Caco-2 (cell line): ENCODE measurements around the gene WDFY4. TPM values are rescaled to one million over a fixed set of nuclear protein-coding genes. Genes with fewer than 3 reads are reported as not detected.

Experiments used
- BruUV-seq: library from RNA; stranded (reverse); fragments of 400-500 nt; replicated peaks from 2 replicates; lab custom pipeline; 2021; lab: Mats Ljungman, UMichigan
- CTCF ChIA-PET: fragments of 300-600 bp; sonication (Branson Sonifier 250); formaldehyde crosslinking; loops from one replicate; lab custom pipeline; 2022; ENCODE audit warnings: antibody characterized with exemption; lab: Charles Lee
- POLR2A ChIA-PET: fragments of 300-600 bp; sonication (Branson Sonifier 250); formaldehyde crosslinking; loops from one replicate; lab custom pipeline; 2022; ENCODE audit warnings: antibody characterized with exemption; lab: Charles Lee
- DNase-seq, 2 experiments: peaks; one replicate each; pipeline versions ENCODE4 v3.0.0 to v3.0.0-alpha.2; 2020 to 2022
- H3K27me3 ChIP-seq: replicated peaks from 2 replicates; pipeline ENCODE4 v1.6.0; 2011; ENCODE audit warnings: low read length; ENCODE audit not compliant: control insufficient read depth, insufficient read depth
- H3K36me3 ChIP-seq: 2 replicates; pipeline ENCODE4 v1.5.1; 2011; ENCODE audit warnings: low read length; ENCODE audit not compliant: control insufficient read depth, insufficient read depth
- H3K4me1 ChIP-seq: fragments of 250-450 bp; sonication (Bioruptor Pico); 2 replicates; pipeline ENCODE4 v1.5.1; 2020; ENCODE audit warnings: mild to moderate bottlenecking
- H3K4me3 ChIP-seq: 2 replicates; pipeline ENCODE4 v1.5.1; 2011; ENCODE audit warnings: low read depth, mild to moderate bottlenecking, control low read depth, low read length
- H3K9me3 ChIP-seq: fragments of 250-450 bp; sonication (Bioruptor Pico); 2 replicates; pipeline ENCODE4 v1.5.1; 2020; ENCODE audit warnings: mild to moderate bottlenecking, moderate library complexity
- H3K27ac Mint-ChIP-seq: one replicate; pipeline ENCODE4 v1.8.0; 2022; ENCODE audit warnings: mixed read lengths; ENCODE audit not compliant: unreplicated experiment
- H3K27me3 Mint-ChIP-seq: one replicate; pipeline ENCODE4 v1.8.0; 2022; ENCODE audit warnings: mixed read lengths; ENCODE audit not compliant: insufficient read depth, unreplicated experiment
- H3K36me3 Mint-ChIP-seq: one replicate; pipeline ENCODE4 v1.8.0; 2022; ENCODE audit warnings: mild to moderate bottlenecking, mixed read lengths; ENCODE audit not compliant: insufficient read depth, unreplicated experiment
- H3K4me1 Mint-ChIP-seq: one replicate; pipeline ENCODE4 v1.8.0; 2022; ENCODE audit warnings: low read depth, mixed read lengths; ENCODE audit not compliant: unreplicated experiment
- H3K4me3 Mint-ChIP-seq: one replicate; pipeline ENCODE4 v1.8.0; 2022; ENCODE audit warnings: mild to moderate bottlenecking, moderate library complexity, mixed read lengths; ENCODE audit not compliant: unreplicated experiment
- H3K9me3 Mint-ChIP-seq: one replicate; pipeline ENCODE4 v1.8.0; 2022; ENCODE audit warnings: mixed read lengths; ENCODE audit not compliant: unreplicated experiment
- intact Hi-C: fragments of 100-400 bp; cut with micrococcal nuclease; formaldehyde crosslinking; loops from one replicate; pipeline ENCODE4 v1.10.0; 2022; ENCODE audit not compliant: unreplicated experiment
- total RNA-seq: library from RNA; stranded (reverse); gene quantifications from 2 replicates; pipeline ENCODE4 v1.2.3, GENCODE V29; 2022
- TF ChIP-seq, protein P1 (sequence below), 2 experiments: fragments of 200-600 bp in 1 of 2; IDR thresholded peaks; 1 replicate in 1 of 2; 2 replicates in 1 of 2; pipeline versions ENCODE4 v1.5.1 to v1.8.0; 2011 to 2022; ENCODE audit warnings: antibody characterized with exemption in 1 of 2, control low read depth in 1 of 2, inconsistent platforms in 1 of 2, low read depth in 1 of 2, low read length in 1 of 2, mild to moderate bottlenecking in 1 of 2, moderate library complexity in 1 of 2; ENCODE audit not compliant: insufficient read depth in 1 of 2, severe bottlenecking in 1 of 2, unreplicated experiment in 1 of 2

Gene WDFY4
- total RNA-seq, 1 experiment from 2014 or later: not detected

- no TSS peak for BruUV-seq
- Histone ChIP-seq H3K27me3 (peaks cover 3% of the 10 kb centered on the region), H3K36me3 (no peaks in the 10 kb centered on the region), H3K4me3 (no peak overlapping the region), H3K4me1 (no peaks in the 10 kb centered on the region), H3K9me3 (no peaks in the 10 kb centered on the region)
- intact Hi-C loops: no loop called here
- DNase-seq: no peak
- no peaks in the 10 kb centered on the region for H3K36me3 Mint-ChIP-seq
- H3K27ac Mint-ChIP-seq: no peak overlapping the region
- ChIA-PET POLR2A (no interaction called here), CTCF (no interaction called here)
- no peaks in the 10 kb centered on the region for H3K9me3 Mint-ChIP-seq
- TF ChIP-seq, protein P1, sequence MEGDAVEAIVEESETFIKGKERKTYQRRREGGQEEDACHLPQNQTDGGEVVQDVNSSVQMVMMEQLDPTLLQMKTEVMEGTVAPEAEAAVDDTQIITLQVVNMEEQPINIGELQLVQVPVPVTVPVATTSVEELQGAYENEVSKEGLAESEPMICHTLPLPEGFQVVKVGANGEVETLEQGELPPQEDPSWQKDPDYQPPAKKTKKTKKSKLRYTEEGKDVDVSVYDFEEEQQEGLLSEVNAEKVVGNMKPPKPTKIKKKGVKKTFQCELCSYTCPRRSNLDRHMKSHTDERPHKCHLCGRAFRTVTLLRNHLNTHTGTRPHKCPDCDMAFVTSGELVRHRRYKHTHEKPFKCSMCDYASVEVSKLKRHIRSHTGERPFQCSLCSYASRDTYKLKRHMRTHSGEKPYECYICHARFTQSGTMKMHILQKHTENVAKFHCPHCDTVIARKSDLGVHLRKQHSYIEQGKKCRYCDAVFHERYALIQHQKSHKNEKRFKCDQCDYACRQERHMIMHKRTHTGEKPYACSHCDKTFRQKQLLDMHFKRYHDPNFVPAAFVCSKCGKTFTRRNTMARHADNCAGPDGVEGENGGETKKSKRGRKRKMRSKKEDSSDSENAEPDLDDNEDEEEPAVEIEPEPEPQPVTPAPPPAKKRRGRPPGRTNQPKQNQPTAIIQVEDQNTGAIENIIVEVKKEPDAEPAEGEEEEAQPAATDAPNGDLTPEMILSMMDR (IDR thresholded peaks at IDR 0.05; ENCODE audit: insufficient read depth in 1 of 2, low read depth in 1 of 2, low read length in 1 of 2, severe bottlenecking in 1 of 2, unreplicated experiment in 1 of 2): no peak
- peaks cover 40% of the 10 kb centered on the region for H3K27me3 Mint-ChIP-seq
- no peak overlapping the region for H3K4me3 Mint-ChIP-seq
- no peaks in the 10 kb centered on the region for H3K4me1 Mint-ChIP-seq
These were observed 76.3 kb downstream of the WDFY4 start for GRCh38 chr10:48760983-48761382.

DNA sequence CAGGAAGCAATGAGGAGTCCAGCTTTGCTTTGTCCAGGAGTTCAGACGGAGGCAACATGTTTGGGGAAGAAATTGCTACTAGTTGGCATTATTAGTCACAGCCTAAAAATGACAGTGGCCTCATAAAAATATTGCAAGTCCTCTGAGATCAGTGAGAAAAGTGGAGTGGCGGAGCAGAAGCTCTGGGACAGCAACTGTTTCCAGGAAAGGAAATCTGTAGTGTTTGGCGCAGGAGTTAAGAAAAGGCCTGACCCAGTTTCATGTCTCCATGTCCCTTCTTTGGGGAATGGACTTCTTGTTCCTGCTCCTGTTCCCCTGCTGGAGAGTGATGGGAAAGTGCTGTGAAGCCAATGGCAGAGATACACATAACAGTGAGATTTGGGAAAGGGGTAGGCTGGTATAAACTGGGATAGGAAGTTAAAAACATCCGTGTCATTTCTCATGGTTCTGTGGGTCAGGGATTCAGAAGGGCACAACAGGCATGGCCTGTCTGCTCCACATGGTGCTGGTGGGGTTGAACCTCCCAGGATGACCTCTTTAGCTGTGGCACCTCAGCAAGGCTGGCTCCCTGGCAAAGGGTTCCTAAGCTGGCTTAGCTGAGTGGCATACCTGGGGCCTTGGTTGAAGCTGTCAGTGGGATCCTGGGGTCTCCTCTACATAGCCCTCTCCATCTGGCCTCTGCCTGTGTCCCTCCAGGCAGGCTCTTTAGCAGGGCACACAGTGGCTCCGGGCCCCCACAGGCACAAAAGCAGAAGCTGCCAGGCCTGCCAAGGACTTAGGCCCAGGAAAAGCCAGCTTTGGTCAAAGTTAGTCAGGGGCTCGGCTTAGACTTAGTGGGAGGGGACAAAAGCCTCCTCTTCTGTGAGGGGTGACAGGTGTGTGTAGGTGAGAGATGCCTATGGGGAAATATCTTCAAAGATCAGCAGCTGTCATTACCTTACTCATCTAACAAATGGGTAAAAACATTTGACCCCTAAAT, 77.7 kb downstream of the WDFY4 start:
- Mint-ChIP-seq H3K36me3 (no peaks in the 10 kb centered on the region), H3K27ac (no peak overlapping the region), H3K9me3 (no peaks in the 10 kb centered on the region), H3K4me3 (no peak overlapping the region), H3K4me1 (no peaks in the 10 kb centered on the region), H3K27me3 (peaks cover 39% of the 10 kb centered on the region)
- Histone ChIP-seq H3K36me3 (no peaks in the 10 kb centered on the region), H3K4me3 (no peak overlapping the region), H3K4me1 (no peaks in the 10 kb centered on the region), H3K27me3 (peaks cover 3% of the 10 kb centered on the region), H3K9me3 (no peaks in the 10 kb centered on the region)
- no TSS peak for BruUV-seq
- intact Hi-C loops: no loop called here
- ChIA-PET CTCF (no interaction called here), POLR2A (no interaction called here)
- TF ChIP-seq, protein P1 (IDR thresholded peaks at IDR 0.05; ENCODE audit: insufficient read depth in 1 of 2, low read depth in 1 of 2, low read length in 1 of 2, severe bottlenecking in 1 of 2, unreplicated experiment in 1 of 2): no peak
- no peak for DNase-seq

DNA sequence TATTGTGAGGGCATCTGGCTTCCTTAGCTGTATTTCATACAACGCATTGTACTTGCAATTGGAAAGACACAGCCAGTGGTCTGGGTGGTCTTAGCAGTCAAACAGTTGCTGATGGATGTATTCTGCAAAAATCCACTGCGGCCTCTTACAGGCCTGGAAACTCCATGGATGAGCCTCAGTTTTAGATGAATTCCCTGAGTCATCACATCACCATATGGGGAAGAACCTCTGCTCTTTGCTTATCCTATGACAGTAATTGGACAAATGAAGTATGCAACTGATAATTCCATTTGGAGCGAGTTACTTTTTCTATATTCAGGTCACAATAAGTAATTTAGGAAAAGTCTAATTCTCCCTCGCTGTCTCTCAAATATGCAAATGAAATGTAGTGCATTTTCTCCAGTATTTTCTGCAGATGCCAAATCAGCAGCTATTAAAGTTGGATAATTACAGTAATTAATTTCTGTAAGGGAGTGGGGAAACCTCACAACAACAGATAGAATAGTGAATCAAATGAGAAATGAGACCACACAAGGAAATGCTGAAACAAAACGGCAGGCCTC, 78.8 kb downstream of the WDFY4 start:
- Mint-ChIP-seq H3K4me1 (no peaks in the 10 kb centered on the region), H3K4me3 (no peak overlapping the region), H3K27ac (no peak overlapping the region), H3K36me3 (no peaks in the 10 kb centered on the region), H3K9me3 (no peaks in the 10 kb centered on the region), H3K27me3 (peaks cover 33% of the 10 kb centered on the region)
- H3K27me3 ChIP-seq: peaks cover 3% of the 10 kb centered on the region
- TF ChIP-seq, protein P1 (IDR thresholded peaks at IDR 0.05; ENCODE audit: insufficient read depth in 1 of 2, low read depth in 1 of 2, low read length in 1 of 2, severe bottlenecking in 1 of 2, unreplicated experiment in 1 of 2): no peak
- BruUV-seq: no TSS peak
- intact Hi-C loops: no loop called here
- ChIA-PET POLR2A (no interaction called here), CTCF (interaction anchor here (0.6 kb wide), 1 partner anchor 108 kb away, joined by 4 read pairs; no protein-coding TSS in a partner anchor)
- H3K36me3 ChIP-seq: no peaks in the 10 kb centered on the region
- no peaks in the 10 kb centered on the region for H3K4me1 ChIP-seq
- no peaks in the 10 kb centered on the region for H3K9me3 ChIP-seq
- H3K4me3 ChIP-seq: no peak overlapping the region
- no peak for DNase-seq
